ENCODE measurements around the gene IGSF21.
"Not testable (repeated sequence)": the region's sequence is repeated elsewhere in the genome, so short reads cannot be mapped to it uniquely, and the experiment has no call there.

Gene IGSF21

GRCh38 chr1:18363436-18363835 is 255.8 kb downstream of the IGSF21 start:
- H3K9ac ChIP-seq = no peak overlapping the region
- no peaks in the 10 kb centered on the region for H3K4me1 ChIP-seq
- no peak overlapping the region for H3K4me2 ChIP-seq (ENCODE audit: low read length)
- H3K27ac ChIP-seq = no peak overlapping the region
- no peak for TF ChIP-seq CTCF (IDR thresholded peaks at IDR 0.05)
- H3K4me3 ChIP-seq (ENCODE audit: low read depth, low read length) = no peak overlapping the region
- no peak overlapping the region for H2AFZ ChIP-seq
- H3K9me3 ChIP-seq (ENCODE audit: control insufficient read depth, low read length) = no peaks in the 10 kb centered on the region
- H3K36me3 ChIP-seq (ENCODE audit: control insufficient read depth, insufficient read depth, low read length) = no peaks in the 10 kb centered on the region
- no peaks in the 10 kb centered on the region for H3K79me2 ChIP-seq
- no peaks in the 10 kb centered on the region for H3K27me3 ChIP-seq (ENCODE audit: control insufficient read depth, insufficient read depth, low read length)

GRCh38 chr1:18365099-18365705 is 257.6 kb downstream of the IGSF21 start:
- no peaks in the 10 kb centered on the region for H3K4me1 ChIP-seq
- no peak for TF ChIP-seq CTCF (IDR thresholded peaks at IDR 0.05)
- no peak overlapping the region for H3K27ac ChIP-seq
- no peak overlapping the region for H3K9ac ChIP-seq
- H2AFZ ChIP-seq = no peak overlapping the region
- H3K4me2 ChIP-seq (ENCODE audit: low read length) = no peak overlapping the region
- no peaks in the 10 kb centered on the region for H3K36me3 ChIP-seq (ENCODE audit: control insufficient read depth, insufficient read depth, low read length)
- H3K27me3 ChIP-seq (ENCODE audit: control insufficient read depth, insufficient read depth, low read length) = no peaks in the 10 kb centered on the region
- no peak overlapping the region for H3K4me3 ChIP-seq (ENCODE audit: low read depth, low read length)
- H3K9me3 ChIP-seq (ENCODE audit: control insufficient read depth, low read length) = no peaks in the 10 kb centered on the region
- no peaks in the 10 kb centered on the region for H3K79me2 ChIP-seq

DNA sequence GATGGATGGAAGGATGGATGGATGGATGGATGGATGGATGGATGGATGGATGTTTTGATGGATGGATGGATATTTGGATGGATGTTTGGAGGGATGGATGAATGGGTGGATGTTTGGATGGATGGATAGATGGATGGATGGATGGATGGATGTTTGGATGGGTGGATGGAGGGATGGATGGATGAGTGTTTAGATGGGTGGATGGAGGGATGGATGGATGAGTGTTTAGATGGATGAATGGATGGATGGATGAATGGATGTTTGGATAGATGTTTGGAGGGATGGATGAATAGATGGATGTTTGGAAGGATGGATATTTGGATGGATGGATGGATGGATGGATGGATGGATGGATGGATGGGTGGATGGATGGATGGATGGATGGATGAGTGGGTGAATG is 264.9 kb downstream of the IGSF21 start:
- not testable (repeated sequence) for H3K27me3 ChIP-seq (ENCODE audit: control insufficient read depth, insufficient read depth, low read length); H3K79me2 ChIP-seq; H3K4me1 ChIP-seq; H3K4me2 ChIP-seq (ENCODE audit: low read length); H3K4me3 ChIP-seq (ENCODE audit: low read depth, low read length); H3K36me3 ChIP-seq (ENCODE audit: control insufficient read depth, insufficient read depth, low read length); H3K9ac ChIP-seq; H2AFZ ChIP-seq; H3K27ac ChIP-seq; H3K9me3 ChIP-seq (ENCODE audit: control insufficient read depth, low read length)

DNA sequence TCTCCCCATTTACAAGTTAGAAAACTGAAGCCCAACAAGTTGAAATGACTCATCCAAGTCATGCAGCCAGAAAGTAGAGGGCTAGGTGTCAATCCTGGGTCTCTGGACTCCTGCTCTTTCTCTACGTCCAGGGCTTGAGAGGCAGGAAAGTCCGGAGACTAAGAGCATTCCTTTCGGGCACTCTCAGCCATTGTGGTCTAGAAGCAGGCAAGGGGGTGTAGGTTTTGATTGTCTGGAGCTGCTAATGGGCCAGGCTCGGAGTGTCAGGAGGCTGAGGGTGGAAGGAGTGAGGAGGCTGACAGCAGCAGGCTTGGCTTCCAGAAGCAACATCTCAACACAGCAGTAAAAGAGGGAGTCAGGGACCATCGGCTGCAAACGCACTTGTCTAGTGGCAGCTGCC is 265.6 kb downstream of the IGSF21 start:
- Histone ChIP-seq H3K9ac (no peak overlapping the region), H3K36me3 (ENCODE audit: control insufficient read depth, insufficient read depth, low read length) (no peaks in the 10 kb centered on the region)

DNA sequence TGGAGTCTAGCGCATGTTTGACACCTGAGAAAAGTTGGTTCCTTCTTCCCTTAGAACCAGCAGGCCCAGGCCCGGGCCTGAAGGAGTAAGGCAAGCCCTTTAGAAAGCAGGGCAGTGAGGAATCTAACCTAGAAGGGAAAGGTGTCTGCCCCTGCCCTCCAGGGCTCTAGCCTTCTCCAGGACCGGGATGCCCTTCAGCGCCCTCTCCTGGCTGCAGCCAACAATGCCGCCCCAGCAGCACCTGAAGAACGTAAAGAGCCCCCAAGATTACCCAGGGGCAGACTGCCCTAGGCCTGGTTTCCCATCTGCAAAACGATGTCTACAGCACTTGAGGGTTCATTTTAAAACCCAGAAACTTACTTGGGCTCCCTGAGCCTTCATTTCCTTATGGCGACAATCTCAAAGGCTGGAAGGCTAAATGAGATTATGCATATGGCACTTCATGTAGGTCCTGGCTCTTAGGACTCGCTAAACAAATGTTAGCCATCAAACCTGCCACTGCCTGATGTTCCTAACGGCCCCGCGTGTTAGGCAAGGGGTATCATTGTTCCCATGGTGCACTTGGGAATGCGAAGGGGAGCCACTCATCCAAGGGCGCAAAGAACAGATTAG is 266.4 kb downstream of the IGSF21 start:
- Histone ChIP-seq H3K27ac (no peak overlapping the region), H3K36me3 (ENCODE audit: control insufficient read depth, insufficient read depth, low read length) (no peaks in the 10 kb centered on the region), H3K9me3 (ENCODE audit: control insufficient read depth, low read length) (no peaks in the 10 kb centered on the region), H3K9ac (no peak overlapping the region), H3K4me3 (ENCODE audit: low read depth, low read length) (no peak overlapping the region), H2AFZ (no peak overlapping the region), H3K27me3 (ENCODE audit: control insufficient read depth, insufficient read depth, low read length) (no peaks in the 10 kb centered on the region), H3K4me1 (no peaks in the 10 kb centered on the region), H3K79me2 (no peaks in the 10 kb centered on the region), H3K4me2 (ENCODE audit: low read length) (no peak overlapping the region)
- no peak for TF ChIP-seq CTCF (IDR thresholded peaks at IDR 0.05)

More for the DNA sequence above, 265.6 kb downstream of the IGSF21 start:
- H3K4me1 ChIP-seq = no peaks in the 10 kb centered on the region
- H3K27me3 ChIP-seq (ENCODE audit: control insufficient read depth, insufficient read depth, low read length) = no peaks in the 10 kb centered on the region
- H3K4me3 ChIP-seq (ENCODE audit: low read depth, low read length) = no peak overlapping the region
- no peak overlapping the region for H3K4me2 ChIP-seq (ENCODE audit: low read length)
- TF ChIP-seq CTCF (IDR thresholded peaks at IDR 0.05) = no peak
- no peak overlapping the region for H2AFZ ChIP-seq
- H3K79me2 ChIP-seq = no peaks in the 10 kb centered on the region
- H3K9me3 ChIP-seq (ENCODE audit: control insufficient read depth, low read length) = no peaks in the 10 kb centered on the region
- H3K27ac ChIP-seq = no peak overlapping the region
